HEK293T (cell line): ENCODE data around the gene SCYGR5.

Experiments
- ARNT ChIP-seq: fragments of 450-650 bp; IDR thresholded peaks from 2 replicates; pipeline ENCODE4 v1.6.1; 2017; ENCODE audit warnings: mild to moderate bottlenecking
- BHLHE40 ChIP-seq: fragments of 450-650 bp; IDR thresholded peaks from 2 replicates; pipeline ENCODE4 v1.6.1; 2016; ENCODE audit warnings: mild to moderate bottlenecking, moderate library complexity, borderline replicate concordance
- CTBP1 ChIP-seq: fragments of 450-650 bp; IDR thresholded peaks from 2 replicates; pipeline ENCODE4 v1.6.1; 2016; ENCODE audit warnings: borderline replicate concordance
- ELF4 ChIP-seq: fragments of 450-650 bp; IDR thresholded peaks from 2 replicates; pipeline ENCODE4 v1.6.1; 2017; ENCODE audit warnings: antibody characterized with exemption
- FOXA1 ChIP-seq: fragments of 450-650 bp; IDR thresholded peaks from 2 replicates; pipeline ENCODE4 v1.6.1; 2016; ENCODE audit warnings: mild to moderate bottlenecking
- FOXK2 ChIP-seq: fragments of 450-650 bp; IDR thresholded peaks from 2 replicates; pipeline ENCODE4 v1.6.1; 2016; ENCODE audit warnings: mild to moderate bottlenecking
- HDGF ChIP-seq: fragments of 450-650 bp; IDR thresholded peaks from 2 replicates; pipeline ENCODE4 v1.6.1; 2017; ENCODE audit warnings: antibody characterized with exemption, borderline replicate concordance
- NFRKB ChIP-seq: fragments of 450-650 bp; IDR thresholded peaks from 2 replicates; pipeline ENCODE4 v1.6.1; 2016; ENCODE audit warnings: mild to moderate bottlenecking, moderate library complexity
- PKNOX1 ChIP-seq: fragments of 450-650 bp; IDR thresholded peaks from 2 replicates; pipeline ENCODE4 v1.6.1; 2016
- SP1 ChIP-seq: fragments of 450-650 bp; IDR thresholded peaks from 2 replicates; pipeline ENCODE4 v1.6.1; 2017
- SUZ12 ChIP-seq: fragments of 450-650 bp; IDR thresholded peaks from 2 replicates; pipeline ENCODE4 v1.6.1; 2016; ENCODE audit warnings: mild to moderate bottlenecking
- ZNF384 ChIP-seq: fragments of 450-650 bp; IDR thresholded peaks from 2 replicates; pipeline ENCODE4 v1.6.1; 2016

GRCh38 chr2:227661827-227662226 is 4.8 kb upstream of the SCYGR5 start:
- TF ChIP-seq CTBP1 (no peak), SUZ12 (no peak), ZNF384 (no peak), SP1 (no peak), ARNT (no peak), HDGF (no peak), PKNOX1 (no peak), BHLHE40 (no peak), ELF4 (no peak), NFRKB (no peak), FOXA1 (no peak), FOXK2 (no peak)
